ENCODE results near the gene CRIM1. TPM values are rescaled to one million over a fixed set of nuclear protein-coding genes. Genes with fewer than 3 reads are reported as not detected.

Gene CRIM1
- total and polyA plus RNA-seq, 2 of the 8 experiments (the other 6 are each of a cell fraction or from before 2014, with no cell fraction given) = 9.4 to 28.4 TPM

GRCh38 chr2:36356298-36356989 lies 866 bp downstream of the CRIM1 start (continued):
- no peak for TF ChIP-seq POLR2A (IDR thresholded peaks at IDR 0.05; ENCODE audit: control extremely low read depth in 1 of 2, low read depth in 2 of 2, low read length in 2 of 2)
- TF ChIP-seq, protein P1, sequence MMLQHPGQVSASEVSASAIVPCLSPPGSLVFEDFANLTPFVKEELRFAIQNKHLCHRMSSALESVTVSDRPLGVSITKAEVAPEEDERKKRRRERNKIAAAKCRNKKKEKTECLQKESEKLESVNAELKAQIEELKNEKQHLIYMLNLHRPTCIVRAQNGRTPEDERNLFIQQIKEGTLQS (IDR thresholded peaks at IDR 0.05; ENCODE audit: insufficient read depth, low read depth, low read length) = no peak
- TF ChIP-seq, protein P2, sequence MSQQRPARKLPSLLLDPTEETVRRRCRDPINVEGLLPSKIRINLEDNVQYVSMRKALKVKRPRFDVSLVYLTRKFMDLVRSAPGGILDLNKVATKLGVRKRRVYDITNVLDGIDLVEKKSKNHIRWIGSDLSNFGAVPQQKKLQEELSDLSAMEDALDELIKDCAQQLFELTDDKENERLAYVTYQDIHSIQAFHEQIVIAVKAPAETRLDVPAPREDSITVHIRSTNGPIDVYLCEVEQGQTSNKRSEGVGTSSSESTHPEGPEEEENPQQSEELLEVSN (IDR thresholded peaks at IDR 0.05) = peak; percentile 73
- no peak for TF ChIP-seq NANOG (IDR thresholded peaks at IDR 0.05; ENCODE audit: insufficient read depth, low read depth, low read length, poor library complexity, severe bottlenecking)
- TF ChIP-seq SP2 (IDR thresholded peaks at IDR 0.05; ENCODE audit: low read length) = no peak
- no peak for TF ChIP-seq EP300 (IDR thresholded peaks at IDR 0.05; ENCODE audit: borderline replicate concordance in 1 of 2, low read depth in 2 of 2, low read length in 2 of 2)
- TF ChIP-seq SRF (IDR thresholded peaks at IDR 0.05; ENCODE audit: low read depth, low read length) = no peak
- TF ChIP-seq RBBP5 (IDR thresholded peaks at IDR 0.05; ENCODE audit: borderline replicate concordance, low read depth, low read length) = peak; percentile 45; the same call in 1 of the 2 replicates
- 0 out of 2 replicates have a peak, but pooled peaks have one; percentile 9 for TF ChIP-seq BACH1 (IDR thresholded peaks at IDR 0.05; ENCODE audit: low read length)
- peak; percentile 79 for TF ChIP-seq ASH2L (IDR thresholded peaks at IDR 0.05; ENCODE audit: low read length)
- TF ChIP-seq POLR2AphosphoS5 (IDR thresholded peaks at IDR 0.05; ENCODE audit: low read depth, low read length) = 0 out of 2 replicates have a peak, but pooled peaks have one; percentile 17
- no peak for TF ChIP-seq GABPA (IDR thresholded peaks at IDR 0.05; ENCODE audit: borderline replicate concordance, insufficient read depth, low read length)
- TF ChIP-seq KDM4A (IDR thresholded peaks at IDR 0.05; ENCODE audit: low read depth, low read length, severe bottlenecking) = peak; percentile 61
